Uterine smooth muscle cell (primary cell): Measurements from ENCODE around the gene WFDC10A. TPM values are rescaled to one million over a fixed set of nuclear protein-coding genes. Genes with fewer than 3 reads are reported as not detected.

Experiments used
- total RNA-seq: library from RNA; depleted of rRNA; stranded (reverse); fragments of >200 nt; gene quantifications from 2 replicates; pipeline ENCODE4 v1.2.3, GENCODE V29; 2014

WFDC10A gene
- total RNA-seq = not detected in 2 replicates

GRCh38 chr20:45629496-45630100 is at the start of gene WFDC10A:
TSS of gene WFDC10A (plus strand) at chr20:45629739. CDS start at chr20:45629814, 75 bp downstream.

GRCh38 chr20:45631184-45631583 is 1.6 kb downstream of the WFDC10A start, which contains the start of gene WFDC9:
TSS of gene WFDC9 (minus strand) at chr20:45631284. CDS start at chr20:45610181, 21,103 bp downstream.

GRCh38 chr20:45670139-45670538 is 40.6 kb downstream of the WFDC10A start, which contains the start of gene WFDC11:
TSS of gene WFDC11 (minus strand) at chr20:45670239. CDS start at chr20:45650600, 19,639 bp downstream.

Other genes starting within 250 kb of the WFDC10A start
- 3.4 and 9.6 TPM in 2 replicates for gene DBNDD2, start 221.4 kb upstream of the WFDC10A start, total RNA-seq
- 16.7 and 21.1 TPM in 2 replicates for gene PIGT, start 213.6 kb upstream of the WFDC10A start, total RNA-seq
- gene WFDC2, start 160.0 kb upstream of the WFDC10A start, total RNA-seq = not detected in 2 replicates
- not detected in 2 replicates for gene SPINT3, start 114.1 kb upstream of the WFDC10A start, total RNA-seq
- not detected in 2 replicates for gene WFDC6, start 90.3 kb upstream of the WFDC10A start, total RNA-seq
- not detected in 2 replicates for gene EPPIN, start 82.3 kb upstream of the WFDC10A start, total RNA-seq
- gene WFDC8, start 50.5 kb upstream of the WFDC10A start, total RNA-seq = not detected in 2 replicates
- not detected in 2 replicates for gene WFDC9, start 1.5 kb downstream of the WFDC10A start, total RNA-seq
- not detected in 2 replicates for gene WFDC11, start 40.5 kb downstream of the WFDC10A start, total RNA-seq
- not detected in 2 replicates for gene WFDC13, start 72.3 kb downstream of the WFDC10A start, total RNA-seq
- gene WFDC10B, start 75.3 kb downstream of the WFDC10A start, total RNA-seq = not detected in 2 replicates
- not detected in 2 replicates for gene SPINT4, start 92.6 kb downstream of the WFDC10A start, total RNA-seq
- gene WFDC3, start 162.1 kb downstream of the WFDC10A start, total RNA-seq = 0.44 and 0.50 TPM in 2 replicates
- gene DNTTIP1, start 162.2 kb downstream of the WFDC10A start, total RNA-seq = 18.5 and 27.4 TPM in 2 replicates
- 17.6 and 46.8 TPM in 2 replicates for gene UBE2C, start 182.9 kb downstream of the WFDC10A start, total RNA-seq
- gene TNNC2, start 197.6 kb downstream of the WFDC10A start, total RNA-seq = 0.12 and 0.44 TPM in 2 replicates
- gene SNX21, start 204.1 kb downstream of the WFDC10A start, total RNA-seq = 58.0 and 65.3 TPM in 2 replicates
- gene ACOT8, start 227.7 kb downstream of the WFDC10A start, total RNA-seq = 33.4 and 41.5 TPM in 2 replicates
- 4.9 and 5.4 TPM in 2 replicates for gene ZSWIM3, start 227.9 kb downstream of the WFDC10A start, total RNA-seq